Nephron progenitor cell (in vitro differentiated cells): ENCODE data around the gene USP49.
A peak's percentile ranks its signal among the peaks of the same experiment; 100 is the strongest.
"Not testable (repeated sequence)": the region's sequence is repeated elsewhere in the genome, so short reads cannot be mapped to it uniquely, and the experiment has no call there.

ENCODE experiments used
- DNase-seq: peaks from one replicate; pipeline ENCODE4 v3.0.0; 2021
- H3K27ac Mint-ChIP-seq: 2 replicates; pipeline ENCODE4 v1.8.0; 2021; ENCODE audit warnings: mild to moderate bottlenecking, moderate library complexity, mixed read lengths
- H3K27me3 Mint-ChIP-seq: 2 replicates; pipeline ENCODE4 v1.8.0; 2021; ENCODE audit warnings: mild to moderate bottlenecking, low read depth, mixed read lengths; ENCODE audit not compliant: poor library complexity
- H3K36me3 Mint-ChIP-seq: 2 replicates; pipeline ENCODE4 v1.8.0; 2021; ENCODE audit warnings: low read depth, mixed read lengths
- H3K4me1 Mint-ChIP-seq: 2 replicates; pipeline ENCODE4 v1.8.0; 2021; ENCODE audit warnings: mixed read lengths
- H3K4me3 Mint-ChIP-seq: 2 replicates; pipeline ENCODE4 v1.8.0; 2021; ENCODE audit warnings: mild to moderate bottlenecking, moderate library complexity, mixed read lengths
- H3K9me3 Mint-ChIP-seq: 2 replicates; pipeline ENCODE4 v1.8.0; 2021; ENCODE audit warnings: mild to moderate bottlenecking, moderate library complexity, mixed read lengths
- CTCF ChIP-seq: fragments of 200-600 bp; sonication (generic); IDR thresholded peaks from 2 replicates; pipeline ENCODE4 v1.5.0; 2021; ENCODE audit warnings: antibody characterized with exemption

Gene USP49

DNA sequence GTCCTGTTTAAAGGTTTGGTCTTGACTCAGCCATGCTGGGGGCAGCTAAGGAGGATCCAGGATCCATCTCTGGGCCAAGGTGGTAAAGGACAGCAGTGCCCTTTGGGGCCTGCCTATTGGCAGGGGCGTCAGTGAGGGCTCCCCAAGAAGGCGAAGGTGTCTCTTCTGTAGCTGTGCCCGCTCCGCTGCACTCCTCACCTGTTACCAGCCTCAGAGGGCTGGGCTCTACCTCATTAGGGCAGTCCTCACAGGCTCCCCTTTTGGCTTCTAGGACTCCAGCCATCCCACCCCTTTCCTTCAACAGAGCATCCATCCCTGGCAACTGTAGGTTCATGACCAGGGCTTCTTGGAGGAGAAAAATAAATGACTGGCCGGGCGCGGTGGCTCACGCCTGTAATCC, 125.8 kb downstream of the USP49 start:
- Mint-ChIP-seq H3K4me1 (peaks cover 34% of the 10 kb centered on the region), H3K9me3 (no peaks in the 10 kb centered on the region), H3K27me3 (peaks cover 15% of the 10 kb centered on the region), H3K4me3 (no peak overlapping the region), H3K36me3 (peaks cover 22% of the 10 kb centered on the region), H3K27ac (peak overlapping the region; percentile 29)
- TF ChIP-seq CTCF = no peak
- DNase-seq = no peak

DNA sequence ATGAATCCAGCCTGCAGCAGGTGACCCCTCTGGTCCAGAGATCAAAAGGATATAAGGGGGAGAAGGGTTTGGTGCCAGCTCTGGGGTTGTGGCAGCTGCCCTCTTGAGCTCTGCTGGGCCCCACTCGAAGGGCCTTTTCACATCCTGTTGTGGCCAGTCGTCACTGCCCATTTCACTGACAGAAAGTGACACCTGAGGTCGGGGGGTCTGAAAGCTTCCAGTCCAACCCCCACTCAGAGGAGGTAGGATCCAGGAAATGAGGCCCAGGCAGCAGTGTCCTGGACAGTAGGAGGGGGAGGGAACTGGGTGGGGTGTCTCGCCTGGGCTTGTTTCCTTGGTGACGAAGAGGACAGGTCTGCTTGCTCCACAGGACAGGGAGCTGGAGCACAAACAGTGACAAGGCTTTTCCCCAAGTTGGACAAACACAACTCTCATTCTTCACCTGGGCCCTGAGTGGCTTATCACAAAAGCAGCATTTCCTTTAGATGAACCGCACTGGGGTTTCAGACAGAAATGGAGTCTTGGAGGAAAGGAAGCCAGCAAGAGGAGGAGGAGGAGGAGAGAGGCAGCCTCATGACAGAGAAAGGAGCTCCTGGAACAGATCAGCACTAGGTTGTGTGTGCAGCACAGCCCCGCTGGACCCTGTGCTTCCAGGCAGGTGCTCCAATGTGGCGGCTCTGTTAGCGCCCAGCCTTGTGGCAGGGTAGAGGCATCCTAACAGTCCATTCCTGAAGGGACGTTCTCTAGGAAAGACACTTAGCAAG, 126.4 kb downstream of the USP49 start:
- Mint-ChIP-seq H3K4me1 (peaks cover 39% of the 10 kb centered on the region), H3K27ac (peak overlapping the region; percentile 76), H3K4me3 (peak overlapping the region; percentile 31), H3K9me3 (no peaks in the 10 kb centered on the region), H3K36me3 (peaks cover 17% of the 10 kb centered on the region), H3K27me3 (peaks cover 14% of the 10 kb centered on the region)
- TF ChIP-seq CTCF = no peak
- no peak for DNase-seq

- Mint-ChIP-seq H3K36me3 (peaks cover 12% of the 10 kb centered on the region), H3K4me1 (peaks cover 39% of the 10 kb centered on the region), H3K27ac (no peak overlapping the region), H3K9me3 (no peaks in the 10 kb centered on the region), H3K4me3 (no peak overlapping the region), H3K27me3 (peaks cover 13% of the 10 kb centered on the region)
- DNase-seq = no peak
- TF ChIP-seq CTCF = no peak
These were observed 127.9 kb downstream of the USP49 start for GRCh38 chr6:41767112-41767833.

DNA sequence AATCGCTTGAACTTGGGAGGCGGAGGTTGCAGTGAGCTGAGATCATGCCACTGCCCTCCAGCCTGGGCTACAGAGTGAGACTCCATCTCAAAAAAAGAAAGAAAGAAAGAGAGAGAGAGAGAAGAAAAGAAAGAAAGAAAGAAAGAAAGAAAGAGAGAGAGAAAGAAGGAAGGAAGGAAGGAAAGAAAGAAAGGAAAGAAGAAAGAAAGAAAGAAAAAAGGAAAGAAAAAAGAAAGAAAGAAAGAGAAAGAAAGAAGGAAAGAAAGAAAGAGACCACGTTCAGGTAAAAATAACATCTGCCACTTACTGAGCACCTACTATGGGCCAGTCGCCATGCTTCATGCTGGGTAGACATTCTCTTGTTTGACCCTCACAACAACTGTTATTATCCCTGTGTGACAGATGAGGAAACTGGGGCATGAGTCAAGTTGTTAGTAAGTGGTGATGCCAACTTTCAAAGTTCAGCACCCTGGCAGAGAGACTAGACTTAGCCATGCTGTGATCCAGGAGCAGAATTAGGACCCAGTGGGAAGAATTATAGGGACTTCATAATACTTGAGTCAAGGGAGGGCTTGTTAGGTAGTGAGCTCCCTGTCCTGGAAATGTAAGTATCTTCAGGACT, 129.0 kb downstream of the USP49 start:
- H3K36me3 Mint-ChIP-seq, DNase-seq, H3K4me3 Mint-ChIP-seq, H3K27ac Mint-ChIP-seq, H3K9me3 Mint-ChIP-seq: not testable (repeated sequence)
- Mint-ChIP-seq H3K27me3 (peaks cover 13% of the 10 kb centered on the region), H3K4me1 (peaks cover 39% of the 10 kb centered on the region)

DNA sequence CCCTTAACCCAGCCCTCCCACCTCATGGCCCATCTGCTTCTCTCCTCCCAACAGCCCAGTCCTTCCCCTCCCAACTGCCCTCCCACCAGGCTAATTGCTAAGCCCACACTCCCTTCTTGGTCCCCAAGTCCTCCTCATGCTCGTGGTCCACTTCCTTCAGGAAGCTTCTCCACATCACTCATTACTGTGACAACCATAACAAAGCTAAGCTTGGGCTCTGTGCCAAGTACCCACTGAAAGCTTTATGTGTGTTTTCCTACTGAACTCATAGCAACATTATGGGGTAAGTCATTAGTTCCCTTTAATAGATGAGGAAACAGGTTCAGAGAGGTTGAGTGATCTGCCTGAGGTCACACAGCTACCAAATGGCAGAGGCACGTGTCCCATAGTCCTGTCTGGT, 131.7 kb downstream of the USP49 start:
- Mint-ChIP-seq H3K27me3 (peaks cover 19% of the 10 kb centered on the region), H3K4me3 (no peak overlapping the region), H3K9me3 (no peaks in the 10 kb centered on the region), H3K4me1 (peaks cover 29% of the 10 kb centered on the region), H3K27ac (no peak overlapping the region), H3K36me3 (no peaks in the 10 kb centered on the region)
- DNase-seq = no peak
- no peak for TF ChIP-seq CTCF

GRCh38 chr6:41759905-41760579, 135.1 kb downstream of the USP49 start:
- H3K4me1 Mint-ChIP-seq = peaks cover 14% of the 10 kb centered on the region
- H3K27ac Mint-ChIP-seq = no peak overlapping the region
- no peaks in the 10 kb centered on the region for H3K9me3 Mint-ChIP-seq
- TF ChIP-seq CTCF = no peak
- H3K4me3 Mint-ChIP-seq = no peak overlapping the region
- H3K36me3 Mint-ChIP-seq = no peaks in the 10 kb centered on the region
- H3K27me3 Mint-ChIP-seq = peaks cover 17% of the 10 kb centered on the region
- no peak for DNase-seq
